Endodermal cell (in vitro differentiated cells): ENCODE results near the gene LRRC74B. TPM values are rescaled to one million over a fixed set of nuclear protein-coding genes. Genes with fewer than 3 reads are reported as not detected.

ENCODE experiments used
- DNase-seq: peaks from one replicate; pipeline ENCODE4 v3.0.0-alpha.2; 2017
- H3K27ac ChIP-seq: 2 replicates; pipeline ENCODE4 v1.5.1; 2013; ENCODE audit warnings: mild to moderate bottlenecking, low read depth, low read length, moderate library complexity
- H3K27me3 ChIP-seq: 2 replicates; pipeline ENCODE4 v1.6.1; 2013; ENCODE audit warnings: mild to moderate bottlenecking, low read length, moderate library complexity; ENCODE audit not compliant: insufficient read depth, control insufficient read depth, poor library complexity, severe bottlenecking
- H3K36me3 ChIP-seq: 2 replicates; pipeline ENCODE4 v1.7.0; 2013; ENCODE audit warnings: mild to moderate bottlenecking, low read length, moderate library complexity; ENCODE audit not compliant: control insufficient read depth, insufficient read depth
- H3K4me1 ChIP-seq: one replicate; pipeline ENCODE4 v1.7.0; 2013; ENCODE audit warnings: low read length; ENCODE audit not compliant: control insufficient read depth, insufficient read depth
- H3K4me3 ChIP-seq: 2 replicates; pipeline ENCODE4 v1.5.1; 2013; ENCODE audit warnings: mild to moderate bottlenecking, low read length, moderate library complexity
- H3K9ac ChIP-seq: 2 replicates; pipeline ENCODE4 v1.6.1; 2013; ENCODE audit warnings: mild to moderate bottlenecking, low read length, moderate library complexity; ENCODE audit not compliant: poor library complexity, severe bottlenecking; ENCODE audit errors: extremely low read depth
- H3K9me3 ChIP-seq: 2 replicates; pipeline ENCODE4 v1.6.1; 2013; ENCODE audit warnings: mild to moderate bottlenecking, low read length, moderate library complexity; ENCODE audit not compliant: control insufficient read depth
- H3K27ac Mint-ChIP-seq: 2 replicates; pipeline ENCODE4 v1.8.0; 2020; ENCODE audit warnings: mixed read lengths
- H3K27me3 Mint-ChIP-seq: 2 replicates; pipeline ENCODE4 v1.8.0; 2021; ENCODE audit warnings: mild to moderate bottlenecking, mixed read lengths; ENCODE audit not compliant: insufficient read depth
- H3K36me3 Mint-ChIP-seq: 2 replicates; pipeline ENCODE4 v1.8.0; 2020; ENCODE audit warnings: low read depth, mixed read lengths
- H3K4me1 Mint-ChIP-seq: 2 replicates; pipeline ENCODE4 v1.8.0; 2020; ENCODE audit warnings: mixed read lengths
- H3K4me3 Mint-ChIP-seq: 2 replicates; pipeline ENCODE4 v1.8.0; 2020; ENCODE audit warnings: mild to moderate bottlenecking, moderate library complexity, mixed read lengths
- H3K9me3 Mint-ChIP-seq: 2 replicates; pipeline ENCODE4 v1.8.0; 2020; ENCODE audit warnings: mild to moderate bottlenecking, mixed read lengths
- CTCF ChIP-seq: fragments of 200-600 bp; sonication (generic); conservative IDR thresholded peaks from 2 replicates; pipeline ENCODE4 v1.5.0; 2021; ENCODE audit warnings: antibody characterized with exemption, mild to moderate bottlenecking
- WGBS, 2 experiments: methylation state at CpG; one replicate each; pipeline versions ENCODE4 v1.1.5 to v1.1.7; 2013; ENCODE audit warnings: missing lambda C conversion rate in 2 of 2, mixed read lengths in 1 of 2; ENCODE audit not compliant: insufficient coverage in 1 of 2, insufficient read length in 1 of 2; 5-methylcytosine and 5-hydroxymethylcytosine counted together
- microRNA-seq: library from miRNA; unstranded; fragments of <30 nt; microRNA quantifications from one replicate; pipeline ENCODE4 v1.2.0, GENCODE V29; 2020; ENCODE audit warnings: borderline microRNAs expressed
- total RNA-seq, 2 donors: library from RNA; stranded (reverse); fragmentation: NEBNext Ultra II Directional in 1 of 2; extraction: Animal tissue kit (Norgen Biotek cat#: 25700) in 1 of 2; gene quantifications; 2 replicates in 1 of 2; 3 replicates in 1 of 2; pipeline ENCODE4 v1.2.1, GENCODE V29; 2021

The LRRC74B gene
- total RNA-seq, 2 donors from 2014 or later = not detected

GRCh38 chr22:21106000-21106399 lies 60.3 kb downstream of the LRRC74B start:
- Mint-ChIP-seq H3K4me1 (peaks cover 13% of the 10 kb centered on the region), H3K9me3 (no peaks in the 10 kb centered on the region), H3K4me3 (no peak overlapping the region)

GRCh38 chr22:21108379-21109115 lies 62.8 kb downstream of the LRRC74B start:
- 93% methylated on average over 3 of the region's 4 CpGs; no CpG with 5 or more reads in 1 of the 2 experiments for WGBS, 2 experiments
- Histone ChIP-seq H3K9me3 (no peaks in the 10 kb centered on the region), H3K27ac (no peak overlapping the region), H3K27me3 (no peaks in the 10 kb centered on the region), H3K36me3 (no peaks in the 10 kb centered on the region), H3K4me1 (no peaks in the 10 kb centered on the region), H3K4me3 (no peak overlapping the region), H3K9ac (no peak overlapping the region)
- DNase-seq = no peak
- H3K9me3 Mint-ChIP-seq = no peaks in the 10 kb centered on the region
- H3K4me3 Mint-ChIP-seq = no peak overlapping the region
- no peaks in the 10 kb centered on the region for H3K36me3 Mint-ChIP-seq
- H3K4me1 Mint-ChIP-seq = no peaks in the 10 kb centered on the region
- H3K27me3 Mint-ChIP-seq = peaks cover 3% of the 10 kb centered on the region
- TF ChIP-seq CTCF = no peak
- H3K27ac Mint-ChIP-seq = no peak overlapping the region

More at GRCh38 chr22:21106000-21106399, 60.3 kb downstream of the LRRC74B start:
- H3K9ac ChIP-seq = no peak overlapping the region
- TF ChIP-seq CTCF = no peak
- Mint-ChIP-seq H3K27ac (no peak overlapping the region), H3K27me3 (peaks cover 10% of the 10 kb centered on the region), H3K36me3 (no peaks in the 10 kb centered on the region)
- H3K27ac ChIP-seq = no peak overlapping the region
- H3K9me3 ChIP-seq = no peaks in the 10 kb centered on the region
- H3K4me3 ChIP-seq = no peak overlapping the region
- no peaks in the 10 kb centered on the region for H3K36me3 ChIP-seq
- no peak for DNase-seq
- H3K4me1 ChIP-seq = no peaks in the 10 kb centered on the region
- no peaks in the 10 kb centered on the region for H3K27me3 ChIP-seq
- WGBS, 2 experiments = 83 to 100% methylated on average over 2 to 5 of the region's 5 CpGs

Small RNA genes lying within 50 kb of the gene (microRNA-seq; reads per million reads assigned to microRNA genes)
- not detected for gene MIR649

Other genes starting within 250 kb of the LRRC74B start
- 10 to 100 TPM; 49.0 to 62.0 TPM for gene PI4KA, start 187.1 kb upstream of the LRRC74B start, total RNA-seq
- gene SNAP29, start 186.9 kb upstream of the LRRC74B start, total RNA-seq = 10 to 100 TPM; 16.5 to 21.8 TPM
- gene CRKL, start 128.5 kb upstream of the LRRC74B start, total RNA-seq = 100 to 1,000 TPM in 1 of 2 donors, 10 to 100 TPM in 1; 89.5 to 104 TPM
- gene AIFM3, start 78.7 kb upstream of the LRRC74B start, total RNA-seq = 1 to 10 TPM; 1.8 to 2.7 TPM
- 10 to 100 TPM; 56.5 to 73.2 TPM for gene LZTR1, start 63.6 kb upstream of the LRRC74B start, total RNA-seq
- gene THAP7, start 43.8 kb upstream of the LRRC74B start, total RNA-seq = 10 to 100 TPM; 16.6 to 19.6 TPM
- gene P2RX6, start 30.8 kb upstream of the LRRC74B start, total RNA-seq = 1 to 10 TPM in 1 of 2 donors, under 1 TPM in 1; 0.73 to 1.9 TPM
- under 1 TPM; 0.33 to 0.49 TPM for gene SLC7A4, start 13.4 kb upstream of the LRRC74B start, total RNA-seq